CD4-positive, CD25-positive, alpha-beta regulatory T cell (primary cell): Measurements from ENCODE around the gene RTL10. TPM values are rescaled to one million over a fixed set of nuclear protein-coding genes. Genes with fewer than 3 reads are reported as not detected.

ENCODE experiments used
- ATAC-seq, 2 donors: fragments of 150-1000 bp; cut with Tn5 transposase; one replicate each; pipeline ENCODE4 v1.10.0; 2021; ENCODE audit warnings: low read depth in 2 of 2, moderate number of reproducible peaks in 2 of 2, moderate library complexity in 1 of 2
- DNase-seq, 3 donors: peaks; one replicate each; pipeline versions ENCODE4 v3.0.0 to v3.0.0-alpha.2; 2012 to 2022; ENCODE audit warnings: mixed read lengths in 1 of 3
- H3K27ac ChIP-seq: one replicate; pipeline ENCODE4 v1.7.0; 2013; ENCODE audit warnings: mild to moderate bottlenecking, low read length; ENCODE audit not compliant: insufficient read depth, poor library complexity, severe bottlenecking
- H3K27me3 ChIP-seq: one replicate; pipeline ENCODE4 v1.7.0; 2013; ENCODE audit warnings: low read length; ENCODE audit not compliant: control insufficient read depth, insufficient read depth
- H3K36me3 ChIP-seq: one replicate; pipeline ENCODE4 v1.7.0; 2013; ENCODE audit warnings: mild to moderate bottlenecking, low read length, moderate library complexity; ENCODE audit not compliant: control insufficient read depth, insufficient read depth
- H3K4me1 ChIP-seq: 2 replicates; pipeline ENCODE4 v1.7.0; 2013; ENCODE audit warnings: mild to moderate bottlenecking, low read length; ENCODE audit not compliant: insufficient read depth, control insufficient read depth, poor library complexity, severe bottlenecking
- H3K4me3 ChIP-seq: one replicate; pipeline ENCODE4 v1.7.0; 2013; ENCODE audit warnings: low read depth, mild to moderate bottlenecking, low read length, moderate library complexity
- H3K9me3 ChIP-seq, 2 experiments: 1 replicate in 1 of 2; 2 replicates in 1 of 2; pipeline ENCODE4 v1.7.0; 2013; ENCODE audit warnings: low read length in 2 of 2, mild to moderate bottlenecking in 1 of 2, moderate library complexity in 1 of 2; ENCODE audit not compliant: control insufficient read depth in 2 of 2
- H3K27ac Mint-ChIP-seq, 3 donors: one replicate each; pipeline ENCODE4 v1.8.0; 2020 to 2022; ENCODE audit warnings: mild to moderate bottlenecking in 3 of 3, mixed read lengths in 3 of 3, moderate library complexity in 2 of 3
- H3K27me3 Mint-ChIP-seq: one replicate; pipeline ENCODE4 v1.8.0; 2022; ENCODE audit warnings: mild to moderate bottlenecking, mixed read lengths
- H3K36me3 Mint-ChIP-seq: one replicate; pipeline ENCODE4 v1.8.0; 2020; ENCODE audit warnings: mixed read lengths
- H3K4me1 Mint-ChIP-seq, 4 donors: one replicate each; pipeline ENCODE4 v1.8.0; 2020 to 2022; ENCODE audit warnings: mixed read lengths in 4 of 4, mild to moderate bottlenecking in 1 of 4
- H3K4me3 Mint-ChIP-seq, 4 donors: one replicate each; pipeline ENCODE4 v1.8.0; 2020 to 2022; ENCODE audit warnings: mild to moderate bottlenecking in 4 of 4, mixed read lengths in 4 of 4, moderate library complexity in 3 of 4
- H3K9me3 Mint-ChIP-seq, 7 donors: one replicate each; pipeline ENCODE4 v1.8.0; 2020 to 2022; ENCODE audit warnings: mixed read lengths in 7 of 7, mild to moderate bottlenecking in 3 of 7, moderate library complexity in 2 of 7
- polyA plus RNA-seq, 4 donors: library from polyadenylated mRNA; unstranded; fragments of 300-500 nt; fragmentation: Illumina TruSeq; gene quantifications; one replicate each; pipeline ENCODE4 v1.2.3, GENCODE V29; 2021
- total RNA-seq: library from RNA; stranded (reverse); gene quantifications from one replicate; pipeline ENCODE4 v1.2.3, GENCODE V29; 2022

The RTL10 gene
- total and polyA plus RNA-seq, 5 donors from 2014 or later = 7.5 to 18.8 (median 12.2) TPM

DNA sequence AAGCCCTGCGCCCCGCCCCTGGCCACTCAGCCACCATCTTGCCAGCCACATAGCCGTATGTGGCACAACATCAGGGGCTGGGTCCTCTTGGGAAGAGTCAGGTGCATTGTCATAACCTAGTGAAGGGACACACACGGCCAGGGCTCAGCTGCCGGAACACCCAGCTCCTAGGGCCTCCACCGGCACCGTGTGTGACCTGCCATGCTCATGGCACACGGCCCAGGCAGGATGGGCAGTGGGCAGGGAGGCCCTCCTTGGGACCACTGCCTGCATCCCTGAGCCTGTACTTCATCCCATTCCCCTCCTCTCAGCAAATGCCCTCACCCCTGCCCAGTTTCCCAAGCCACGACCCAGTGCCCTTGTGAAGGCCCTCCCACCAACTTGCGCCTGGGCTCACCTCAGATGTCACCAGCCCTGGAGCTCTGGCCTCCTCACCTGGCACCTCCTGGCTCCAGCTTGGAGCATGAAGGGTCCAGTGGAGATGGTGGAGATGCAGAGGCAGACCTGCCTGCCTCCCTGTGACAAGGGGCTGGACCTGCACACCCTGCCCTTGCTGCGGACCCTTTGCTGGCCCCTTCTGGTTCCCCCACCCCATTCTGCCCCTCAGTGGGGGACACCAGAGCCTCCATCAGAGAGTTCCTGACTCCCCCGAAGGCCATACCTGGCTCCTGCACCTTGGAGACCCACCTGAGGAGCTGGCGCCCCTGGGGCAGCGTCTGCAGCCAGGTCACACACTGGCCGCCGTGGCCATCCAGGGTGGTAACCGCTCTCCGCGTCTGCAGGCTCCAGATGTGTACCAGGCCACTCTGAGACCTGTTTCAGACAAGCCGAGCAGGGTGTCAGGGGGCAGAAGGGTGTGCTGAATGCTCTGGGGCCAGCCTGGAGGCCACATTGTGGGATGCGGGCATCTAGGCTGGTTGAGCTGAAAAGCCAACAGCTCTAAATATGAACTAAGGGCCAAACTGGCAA is 34.5 kb downstream of the RTL10 start:
- Mint-ChIP-seq H3K36me3 (peaks cover 4% of the 10 kb centered on the region), H3K27ac (no peak overlapping the region), H3K27me3 (no peaks in the 10 kb centered on the region), H3K4me1 (peaks cover 0 to 7% (median 3%) of the 10 kb centered on the region in 4 donors), H3K9me3 (no peaks in the 10 kb centered on the region), H3K4me3 (no peak overlapping the region)
- H3K27ac ChIP-seq = no peak overlapping the region
- no peaks in the 10 kb centered on the region for H3K4me1 ChIP-seq
- ATAC-seq (no peak), DNase-seq (no peak)
- no peaks in the 10 kb centered on the region for H3K9me3 ChIP-seq
- H3K36me3 ChIP-seq = no peaks in the 10 kb centered on the region
- no peaks in the 10 kb centered on the region for H3K27me3 ChIP-seq
- no peak overlapping the region for H3K4me3 ChIP-seq

GRCh38 chr22:19819208-19819910 is 35.3 kb downstream of the RTL10 start:
- DNase-seq = no peak
- Mint-ChIP-seq H3K27me3 (no peaks in the 10 kb centered on the region), H3K4me1 (peaks cover 0 to 7% (median 3%) of the 10 kb centered on the region in 4 donors)

GRCh38 chr22:19818324-19819207 is 36.1 kb downstream of the RTL10 start:
- H3K27ac Mint-ChIP-seq = no peak overlapping the region
- Histone ChIP-seq H3K4me3 (no peak overlapping the region), H3K27me3 (no peaks in the 10 kb centered on the region), H3K36me3 (peaks cover 4% of the 10 kb centered on the region), H3K27ac (no peak overlapping the region), H3K9me3 (no peaks in the 10 kb centered on the region), H3K4me1 (no peaks in the 10 kb centered on the region)
- H3K9me3 Mint-ChIP-seq = no peaks in the 10 kb centered on the region
- H3K4me3 Mint-ChIP-seq = no peak overlapping the region
- ATAC-seq = no peak
- peaks cover 0 to 5% (median 1%) of the 10 kb centered on the region in 4 donors for H3K4me1 Mint-ChIP-seq
- no peaks in the 10 kb centered on the region for H3K27me3 Mint-ChIP-seq
- H3K36me3 Mint-ChIP-seq = peaks cover 2% of the 10 kb centered on the region
- DNase-seq = no peak

More at GRCh38 chr22:19819208-19819910, 35.3 kb downstream of the RTL10 start:
- Histone ChIP-seq H3K27ac (no peak overlapping the region), H3K4me3 (no peak overlapping the region), H3K9me3 (no peaks in the 10 kb centered on the region), H3K27me3 (no peaks in the 10 kb centered on the region), H3K4me1 (no peaks in the 10 kb centered on the region), H3K36me3 (no peaks in the 10 kb centered on the region)
- H3K9me3 Mint-ChIP-seq = no peaks in the 10 kb centered on the region
- H3K27ac Mint-ChIP-seq = no peak overlapping the region
- no peak overlapping the region for H3K4me3 Mint-ChIP-seq
- ATAC-seq = no peak
- H3K36me3 Mint-ChIP-seq = peaks cover 4% of the 10 kb centered on the region

- DNase-seq (no peak), ATAC-seq (no peak)
- no peak overlapping the region for H3K4me3 Mint-ChIP-seq
- Histone ChIP-seq H3K9me3 (no peaks in the 10 kb centered on the region), H3K4me1 (no peaks in the 10 kb centered on the region), H3K4me3 (no peak overlapping the region), H3K27me3 (no peaks in the 10 kb centered on the region), H3K27ac (no peak overlapping the region), H3K36me3 (peaks cover 4% of the 10 kb centered on the region)
- peaks cover 5% of the 10 kb centered on the region for H3K36me3 Mint-ChIP-seq
- peak overlapping the region in 2 of 3 donors; percentile 13 to 76 for H3K27ac Mint-ChIP-seq
- peaks cover 0 to 4% (median under 1%) of the 10 kb centered on the region in 4 donors for H3K4me1 Mint-ChIP-seq
- H3K9me3 Mint-ChIP-seq = no peaks in the 10 kb centered on the region
- no peaks in the 10 kb centered on the region for H3K27me3 Mint-ChIP-seq
Measured at GRCh38 chr22:19816372-19817119, 38.1 kb downstream of the RTL10 start.

DNA sequence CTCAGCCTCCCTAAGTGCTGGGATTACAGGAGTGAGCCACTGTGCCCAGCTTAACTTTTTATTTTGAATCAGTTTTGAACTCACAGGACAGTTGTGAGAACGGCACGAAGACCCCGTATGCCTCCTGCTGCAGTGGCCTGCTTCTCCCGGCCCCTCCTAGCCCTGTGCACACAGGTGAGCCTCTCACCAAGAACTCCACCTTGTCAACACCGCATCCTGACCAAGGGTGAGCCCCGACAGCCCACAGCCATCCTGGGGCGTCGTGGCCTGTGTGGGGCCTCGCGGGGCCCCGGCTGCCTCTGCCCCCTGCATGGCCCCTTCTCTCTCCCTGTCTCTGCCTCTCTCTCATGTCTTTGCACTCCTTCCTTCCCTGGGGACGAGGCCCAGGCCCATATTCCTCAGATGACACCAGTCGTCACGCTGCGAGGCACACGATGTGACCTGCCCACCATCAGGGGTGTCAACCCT is 38.8 kb downstream of the RTL10 start:
- no peaks in the 10 kb centered on the region for H3K4me1 ChIP-seq

DNA sequence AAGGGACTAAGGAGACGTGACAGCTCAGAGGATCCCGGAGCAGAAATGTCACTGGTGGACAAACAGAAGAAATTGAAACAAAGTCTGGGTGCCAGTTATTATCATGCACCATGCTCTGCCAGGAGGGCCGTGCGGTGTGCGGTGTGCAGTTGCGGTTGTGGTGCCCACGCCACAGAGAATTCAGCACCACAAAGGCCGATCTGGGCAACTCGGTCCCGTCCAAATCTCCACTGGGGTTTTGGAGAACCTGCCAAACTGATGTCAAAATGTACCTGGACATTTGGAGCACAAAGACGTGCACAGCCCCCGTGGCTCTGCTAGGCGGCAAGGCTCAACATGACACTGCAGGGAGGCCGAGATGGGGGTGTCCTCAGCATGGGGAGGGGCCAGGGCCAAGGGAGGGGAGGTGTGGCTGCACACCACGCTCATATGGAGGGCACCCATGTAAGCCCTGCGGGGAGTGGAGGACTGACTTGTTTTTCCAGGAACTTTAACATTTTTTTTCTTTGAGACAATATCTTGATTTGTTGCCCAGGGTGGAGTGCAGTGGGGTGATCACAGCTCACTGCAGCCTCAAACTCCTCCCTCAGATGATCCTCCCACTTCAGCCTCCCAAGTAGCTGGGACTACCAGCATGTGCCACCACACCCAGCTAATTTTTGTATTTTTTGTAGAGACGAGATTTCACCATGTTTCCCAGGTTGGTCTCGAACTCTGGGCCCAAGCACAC is 39.4 kb downstream of the RTL10 start:
- Mint-ChIP-seq H3K27ac (peak overlapping the region in 2 of 3 donors; percentile 41 to 75), H3K4me3 (no peak overlapping the region), H3K9me3 (no peaks in the 10 kb centered on the region), H3K27me3 (no peaks in the 10 kb centered on the region), H3K4me1 (peaks cover 0 to 14% (median 2%) of the 10 kb centered on the region in 4 donors), H3K36me3 (peaks cover 5% of the 10 kb centered on the region)
- ATAC-seq (no peak), DNase-seq (no peak)
- Histone ChIP-seq H3K4me1 (peaks cover 6% of the 10 kb centered on the region), H3K27ac (no peak overlapping the region), H3K4me3 (no peak overlapping the region), H3K27me3 (no peaks in the 10 kb centered on the region), H3K9me3 (no peaks in the 10 kb centered on the region), H3K36me3 (peaks cover 4% of the 10 kb centered on the region)

More for the DNA sequence above, 38.8 kb downstream of the RTL10 start:
- H3K36me3 ChIP-seq = peaks cover 4% of the 10 kb centered on the region
- no peaks in the 10 kb centered on the region for H3K27me3 ChIP-seq
- Mint-ChIP-seq H3K27ac (peak overlapping the region in 2 of 3 donors; percentile 75 to 76), H3K4me3 (no peak overlapping the region), H3K9me3 (no peaks in the 10 kb centered on the region), H3K27me3 (no peaks in the 10 kb centered on the region), H3K36me3 (peaks cover 5% of the 10 kb centered on the region), H3K4me1 (peaks cover 0 to 8% (median 2%) of the 10 kb centered on the region in 4 donors)
- ATAC-seq = no peak
- no peak overlapping the region for H3K4me3 ChIP-seq
- DNase-seq = no peak
- H3K9me3 ChIP-seq = no peaks in the 10 kb centered on the region
- no peak overlapping the region for H3K27ac ChIP-seq
